Stimulated activated CD8-positive, alpha-beta memory T cell treated with anti-CD3 and anti-CD28 coated beads, Interleukin-7, amount 100 ng/mL, for 1 hour (primary cell): ENCODE data around the gene RANBP9.

Experiments
- DNase-seq, 2 donors: peaks; one replicate each; pipeline ENCODE4 v3.0.0-alpha.2; 2020; ENCODE audit warnings: low read depth in 2 of 2

Gene RANBP9

DNA sequence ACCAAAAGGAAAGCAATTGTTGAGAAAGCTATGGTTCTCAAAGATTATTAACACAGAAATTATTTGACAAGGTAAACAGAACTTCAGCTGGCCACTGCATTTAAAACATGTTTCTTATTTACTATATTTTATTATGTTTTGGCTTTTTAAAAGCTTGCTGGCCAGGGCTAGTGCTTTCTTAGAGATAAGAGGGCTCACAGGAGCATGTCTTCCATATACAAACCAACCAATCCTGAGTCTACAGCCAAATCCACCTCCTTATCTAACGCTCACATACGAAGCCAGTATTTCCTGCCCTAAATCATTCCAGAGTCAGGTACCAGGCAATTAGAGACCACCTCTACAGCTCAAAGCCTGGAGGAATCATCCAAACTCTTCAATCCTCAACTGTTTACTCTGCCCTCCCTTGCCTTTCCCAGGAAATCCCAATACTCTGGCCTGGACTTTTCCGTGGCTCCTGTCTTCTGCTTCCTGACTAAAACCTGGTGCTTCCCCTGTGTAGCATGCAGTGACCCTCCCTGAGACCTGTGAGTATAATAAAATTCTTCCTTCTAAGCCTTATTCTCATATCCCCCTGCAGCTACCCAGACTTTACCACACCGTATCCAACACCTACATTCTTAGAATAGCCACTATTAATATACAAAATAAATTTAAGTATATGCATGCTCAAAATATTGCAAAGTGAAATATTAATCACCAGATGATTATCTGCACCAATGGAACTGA, 33.2 kb downstream of the RANBP9 start:
- no peak for DNase-seq

DNA sequence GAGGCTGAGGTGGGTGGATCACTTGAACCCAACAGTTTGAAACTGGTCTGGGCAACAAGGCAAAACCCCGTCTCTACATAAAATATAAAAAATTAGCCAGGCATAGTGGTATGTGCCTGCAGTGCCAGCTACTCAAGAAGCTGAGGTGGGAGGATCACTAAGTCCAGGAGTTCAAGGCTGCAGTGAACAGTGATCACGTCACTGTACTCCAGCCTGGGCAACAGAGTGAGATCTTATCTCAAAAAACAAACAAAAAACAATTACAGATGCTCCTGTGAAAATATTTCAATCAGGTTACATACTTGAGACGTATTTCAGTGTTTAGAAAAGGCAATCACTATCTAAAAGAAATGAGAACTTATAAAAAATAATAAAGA, 33.8 kb downstream of the RANBP9 start:
- DNase-seq = no peak

GRCh38 chr6:13676551-13677156, 35.0 kb downstream of the RANBP9 start:
- DNase-seq = no peak

GRCh38 chr6:13674533-13675190, 37.0 kb downstream of the RANBP9 start:
- no peak for DNase-seq

GRCh38 chr6:13673825-13674444, 37.7 kb downstream of the RANBP9 start:
- no peak for DNase-seq

DNA sequence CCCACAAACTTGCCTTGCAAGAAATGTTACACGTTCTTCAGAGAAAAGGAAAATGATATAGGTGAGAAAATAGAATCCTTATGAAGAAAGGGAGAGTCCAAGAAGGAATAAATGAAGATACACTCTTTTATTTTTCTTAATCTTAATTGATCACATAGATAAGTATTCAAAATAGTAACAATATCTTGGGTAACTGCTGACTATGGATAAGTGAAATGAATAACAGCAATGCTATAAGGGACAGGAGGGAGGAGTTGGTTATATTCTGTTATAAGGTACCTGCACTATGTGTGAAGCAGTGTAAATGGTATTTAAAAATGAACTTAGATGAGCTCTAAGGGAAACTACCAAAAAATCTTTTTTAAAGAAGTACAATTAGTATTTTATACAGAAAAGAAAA, 38.3 kb downstream of the RANBP9 start:
- DNase-seq = no peak

- no peak for DNase-seq
These were observed 38.7 kb downstream of the RANBP9 start for GRCh38 chr6:13672904-13673303.

DNA sequence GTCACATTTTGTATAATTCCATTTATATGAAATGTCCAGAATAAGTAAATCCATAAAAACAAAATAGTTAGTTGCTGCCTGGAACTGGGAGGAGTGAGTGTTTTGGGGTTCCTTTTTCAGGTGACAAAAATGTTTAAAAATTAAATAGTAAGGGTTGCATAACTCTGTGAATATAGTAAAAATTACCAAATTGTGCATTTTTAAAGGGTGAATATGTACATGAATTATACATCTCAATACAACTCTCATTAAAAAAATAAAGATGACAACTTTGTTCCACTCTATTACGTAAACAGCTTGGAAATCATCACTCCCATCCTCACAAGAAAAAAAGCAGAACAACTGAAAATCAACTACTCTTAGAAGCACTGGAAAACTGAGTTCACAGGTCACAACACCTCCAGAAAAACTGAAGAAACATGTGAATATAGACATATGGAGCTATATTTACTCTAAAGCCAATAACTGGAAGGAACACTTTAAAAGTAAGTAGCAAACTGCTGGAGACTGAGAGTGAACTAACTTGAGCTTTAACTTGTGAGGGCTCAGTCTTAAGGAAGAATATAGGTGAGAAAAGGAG, 40.0 kb downstream of the RANBP9 start:
- no peak for DNase-seq

GRCh38 chr6:13669476-13669875, 42.2 kb downstream of the RANBP9 start:
- no peak for DNase-seq

GRCh38 chr6:13668291-13668928, 43.2 kb downstream of the RANBP9 start:
- no peak for DNase-seq

GRCh38 chr6:13667655-13668054, 44.0 kb downstream of the RANBP9 start:
- DNase-seq = no peak

- no peak for DNase-seq
These were observed 45.2 kb downstream of the RANBP9 start for GRCh38 chr6:13666194-13667105.

GRCh38 chr6:13664703-13665352, 46.8 kb downstream of the RANBP9 start:
- DNase-seq = no peak

DNA sequence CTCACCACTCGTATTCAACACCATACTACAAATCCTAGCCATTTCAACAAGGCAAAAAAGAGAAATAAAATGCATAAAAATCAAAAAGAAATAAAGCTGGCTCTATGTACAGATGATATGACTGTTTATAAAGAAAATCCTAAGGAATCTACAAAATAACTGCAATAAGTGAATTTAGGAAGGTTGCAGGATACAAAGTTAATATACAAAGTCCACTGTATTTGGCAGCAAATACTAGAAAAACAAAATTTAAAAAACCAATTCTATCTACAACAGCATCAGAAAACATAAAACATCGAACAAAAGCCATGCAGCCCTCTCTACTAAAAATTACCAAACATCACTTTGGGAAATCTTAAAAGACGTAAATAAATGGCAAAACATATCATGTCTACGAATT, 47.6 kb downstream of the RANBP9 start:
- DNase-seq = no peak

- no peak for DNase-seq
These were observed 48.8 kb downstream of the RANBP9 start for GRCh38 chr6:13662651-13663334.

DNA sequence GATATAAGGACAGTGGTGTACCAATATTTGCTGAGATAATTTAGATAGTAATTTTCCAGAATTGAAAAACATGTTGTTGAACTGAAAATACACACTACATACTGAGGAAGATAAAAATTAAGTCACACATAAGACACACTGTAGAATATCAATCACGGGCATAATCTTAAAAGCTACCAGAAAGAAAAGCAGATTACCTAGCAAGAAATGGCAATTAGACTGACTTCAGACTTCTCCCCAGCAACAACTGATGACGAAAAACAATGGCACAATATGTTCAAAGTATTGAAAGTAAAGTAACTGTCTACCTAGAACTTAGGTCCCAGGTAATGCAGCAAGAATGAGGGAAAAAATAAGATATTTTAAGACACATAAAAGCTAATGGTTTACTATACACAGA, 50.0 kb downstream of the RANBP9 start:
- DNase-seq = no peak

DNA sequence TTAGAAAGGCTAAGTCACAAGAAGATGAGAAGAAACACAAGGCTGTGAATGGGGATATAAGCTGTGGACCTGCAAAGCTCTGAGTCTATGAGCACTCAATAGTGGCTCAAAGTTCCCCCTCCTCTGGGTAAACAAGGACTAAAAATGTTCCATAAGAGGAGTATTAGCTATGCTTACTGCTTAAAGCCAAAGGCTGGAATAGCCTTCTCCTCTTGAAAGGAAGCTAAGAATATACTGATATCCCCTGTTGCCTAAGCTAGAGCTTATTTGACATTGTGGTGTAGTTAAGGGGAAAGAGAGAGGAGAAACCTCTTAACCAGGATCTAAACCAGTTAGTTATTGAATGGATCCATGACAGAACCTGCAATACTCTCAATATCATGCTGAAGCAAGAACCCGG, 50.7 kb downstream of the RANBP9 start:
- DNase-seq = no peak

- DNase-seq = no peak
These were observed 51.4 kb downstream of the RANBP9 start for GRCh38 chr6:13660273-13660672.

GRCh38 chr6:13655700-13656099, 55.9 kb downstream of the RANBP9 start:
- DNase-seq = no peak

- no peak for DNase-seq
These were observed 57.1 kb downstream of the RANBP9 start for GRCh38 chr6:13654496-13654895.
